NCI-H774 (cell line): ENCODE results near the gene PIK3AP1.
"Not testable (repeated sequence)": the region's sequence is repeated elsewhere in the genome, so short reads cannot be mapped to it uniquely, and the experiment has no call there.

Experiments
- DNase-seq: peaks from one replicate; lab custom pipeline; 2025; lab: John Stamatoyannopoulos, UW

Gene PIK3AP1

GRCh38 chr10:96720422-96721206 is at the start of gene PIK3AP1:
TSS of gene PIK3AP1 (minus strand) at chr10:96720514. CDS start at chr10:96720394, 120 bp downstream.
- peak; percentile 11 for DNase-seq

- no peak for DNase-seq
These were observed 47.8 kb upstream of the PIK3AP1 start for GRCh38 chr10:96768136-96768535.

GRCh38 chr10:96767611-96768010 is 47.3 kb upstream of the PIK3AP1 start:
- no peak for DNase-seq

GRCh38 chr10:96765406-96766240 is 45.3 kb upstream of the PIK3AP1 start:
- DNase-seq, result no peak

- no peak for DNase-seq
These were observed 44.2 kb upstream of the PIK3AP1 start for GRCh38 chr10:96764425-96765060.

GRCh38 chr10:96758423-96758822 is 38.1 kb upstream of the PIK3AP1 start:
- DNase-seq, result no peak

GRCh38 chr10:96756111-96756903 is 36.0 kb upstream of the PIK3AP1 start:
- no peak for DNase-seq

GRCh38 chr10:96753956-96754355 is 33.6 kb upstream of the PIK3AP1 start:
- no peak for DNase-seq

- no peak for DNase-seq
These were observed 32.1 kb upstream of the PIK3AP1 start for GRCh38 chr10:96752375-96752774.

GRCh38 chr10:96750316-96750715 is 30.0 kb upstream of the PIK3AP1 start:
- DNase-seq, result not testable (repeated sequence)

GRCh38 chr10:96747734-96748550 is 27.6 kb upstream of the PIK3AP1 start:
- DNase-seq, result no peak

- DNase-seq, result no peak
These were observed 26.2 kb upstream of the PIK3AP1 start for GRCh38 chr10:96746503-96746902.

- no peak for DNase-seq
These were observed 25.6 kb upstream of the PIK3AP1 start for GRCh38 chr10:96745950-96746349.

GRCh38 chr10:96743988-96744585 is 23.8 kb upstream of the PIK3AP1 start:
- DNase-seq, result no peak

GRCh38 chr10:96741557-96741956 is 21.2 kb upstream of the PIK3AP1 start:
- DNase-seq, result not testable (repeated sequence)

GRCh38 chr10:96740579-96741281 is 20.4 kb upstream of the PIK3AP1 start:
- no peak for DNase-seq

GRCh38 chr10:96740141-96740540 is 19.8 kb upstream of the PIK3AP1 start:
- no peak for DNase-seq

GRCh38 chr10:96737307-96737902 is 17.1 kb upstream of the PIK3AP1 start:
- DNase-seq, result not testable (repeated sequence)

GRCh38 chr10:96724621-96725020 is 4.3 kb upstream of the PIK3AP1 start:
- DNase-seq, result no peak
